Right lobe of liver (tissue), 4 donors: ENCODE data around the gene SLC2A1.

ENCODE experiments used
- CTCF ChIP-seq, 4 donors: fragments of 200-600 bp in 3 of 4; fragments of 450-650 bp in 1 of 4; IDR thresholded peaks; one replicate each; pipeline versions ENCODE4 v1.5.1 to v1.8.0; 2016 to 2022; ENCODE audit warnings: antibody characterized with exemption in 4 of 4, mild to moderate bottlenecking in 2 of 4
- POLR2A ChIP-seq: fragments of 450-650 bp; IDR thresholded peaks from one replicate; pipeline ENCODE4 v1.6.1; 2017; ENCODE audit warnings: antibody characterized with exemption, mild to moderate bottlenecking
- donor health status: DM: no; HTN: no; CAD: no.
- donor health status: DM: no; HTN: no; CAD: no.
- donor health status: DM: no; HTN: yes; CAD: no.

- TF ChIP-seq CTCF (IDR thresholded peaks at IDR 0.05) (no peak), POLR2A (no peak)
Measured at GRCh38 chr1:42951588-42951987, 7.1 kb downstream of the SLC2A1 start.
